ENCODE measurements around the gene SHROOM3.

DNA sequence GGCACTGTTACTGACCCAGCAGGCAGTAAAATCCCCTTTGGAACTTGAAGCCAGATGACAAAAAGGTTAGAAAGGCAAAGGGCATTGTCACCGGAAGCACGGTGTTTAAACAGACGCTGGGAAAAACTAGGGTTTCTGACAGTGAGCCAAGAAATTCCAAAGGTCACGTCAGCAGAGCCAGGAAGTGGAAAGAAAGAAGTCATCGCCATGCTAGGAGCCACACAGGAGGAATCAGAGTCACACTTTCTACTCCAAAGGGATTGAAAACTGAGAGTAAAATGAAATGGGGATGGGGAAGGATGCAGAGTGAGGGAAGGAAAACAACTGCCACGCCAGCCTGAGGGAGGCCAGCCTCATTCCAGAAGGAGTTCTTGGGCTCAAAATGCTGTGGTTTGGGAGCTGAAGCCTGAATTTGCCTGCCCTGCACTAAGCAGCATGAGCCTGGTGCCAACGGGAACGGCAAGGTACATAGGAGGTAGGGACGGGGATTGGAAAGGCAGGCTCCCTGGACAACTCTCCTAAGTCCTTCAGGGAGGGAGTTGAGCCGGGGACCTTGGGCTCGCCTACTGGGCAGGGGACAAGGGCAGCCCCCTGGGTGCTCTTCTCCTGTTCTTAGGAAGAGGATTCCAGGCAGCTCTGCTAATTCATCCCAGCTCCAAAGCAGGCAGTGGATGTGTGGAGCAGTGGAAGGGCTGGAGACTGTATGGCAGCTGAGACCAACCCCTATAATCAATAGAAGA lies 396.1 kb downstream of the SHROOM3 start:
- TF ChIP-seq, protein P1, sequence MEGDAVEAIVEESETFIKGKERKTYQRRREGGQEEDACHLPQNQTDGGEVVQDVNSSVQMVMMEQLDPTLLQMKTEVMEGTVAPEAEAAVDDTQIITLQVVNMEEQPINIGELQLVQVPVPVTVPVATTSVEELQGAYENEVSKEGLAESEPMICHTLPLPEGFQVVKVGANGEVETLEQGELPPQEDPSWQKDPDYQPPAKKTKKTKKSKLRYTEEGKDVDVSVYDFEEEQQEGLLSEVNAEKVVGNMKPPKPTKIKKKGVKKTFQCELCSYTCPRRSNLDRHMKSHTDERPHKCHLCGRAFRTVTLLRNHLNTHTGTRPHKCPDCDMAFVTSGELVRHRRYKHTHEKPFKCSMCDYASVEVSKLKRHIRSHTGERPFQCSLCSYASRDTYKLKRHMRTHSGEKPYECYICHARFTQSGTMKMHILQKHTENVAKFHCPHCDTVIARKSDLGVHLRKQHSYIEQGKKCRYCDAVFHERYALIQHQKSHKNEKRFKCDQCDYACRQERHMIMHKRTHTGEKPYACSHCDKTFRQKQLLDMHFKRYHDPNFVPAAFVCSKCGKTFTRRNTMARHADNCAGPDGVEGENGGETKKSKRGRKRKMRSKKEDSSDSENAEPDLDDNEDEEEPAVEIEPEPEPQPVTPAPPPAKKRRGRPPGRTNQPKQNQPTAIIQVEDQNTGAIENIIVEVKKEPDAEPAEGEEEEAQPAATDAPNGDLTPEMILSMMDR (IDR thresholded peaks at IDR 0.05 in 8 of 11, conservative IDR thresholded peaks at IDR 0.05 in 3 of 11): no peak
- no peak for TF ChIP-seq POLR2A (IDR thresholded peaks at IDR 0.05)
